DOHH2 (cell line): Measurements from ENCODE around the gene DRICH1.

Source experiments
- CTCF ChIP-seq: fragments of 200-600 bp; sonication (generic); IDR thresholded peaks from one replicate; pipeline ENCODE4 v1.5.1; 2014; ENCODE audit warnings: antibody characterized with exemption, mild to moderate bottlenecking, low read depth, low read length; ENCODE audit not compliant: poor library complexity, severe bottlenecking
- EZH2phosphoT487 ChIP-seq: fragments of 200-600 bp; sonication (generic); IDR thresholded peaks from 2 replicates; pipeline ENCODE4 v1.6.1; 2017; ENCODE audit warnings: borderline replicate concordance, mild to moderate bottlenecking, antibody characterized with exemption, low read length, moderate library complexity, mixed read lengths

- TF ChIP-seq CTCF (no peak), EZH2phosphoT487 (no peak)
These were observed 67.8 kb downstream of the DRICH1 start for GRCh38 chr22:23564276-23564675.
